ENCODE results near the gene ARHGAP18.

ARHGAP18 gene

DNA sequence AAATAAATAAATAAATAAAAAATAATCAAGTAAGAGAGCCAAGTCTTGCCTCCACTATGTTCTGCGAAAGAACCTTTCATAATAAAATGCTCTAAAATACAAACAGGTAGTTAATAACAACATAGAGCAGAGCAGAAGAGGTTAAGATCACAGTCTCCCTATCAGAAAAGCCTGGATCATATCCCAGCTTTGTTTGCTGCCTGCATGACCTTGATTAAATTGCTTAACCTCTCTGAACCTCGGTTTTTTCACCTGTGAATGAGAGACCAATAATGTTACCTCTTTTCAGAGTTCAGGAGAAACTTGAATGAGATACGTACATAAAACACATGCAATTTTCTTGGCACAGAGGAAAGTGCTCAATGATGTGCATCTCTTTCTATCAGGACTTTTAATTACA is 44.4 kb downstream of the ARHGAP18 start:
- TF ChIP-seq NFIC (IDR thresholded peaks at IDR 0.05) = no peak

DNA sequence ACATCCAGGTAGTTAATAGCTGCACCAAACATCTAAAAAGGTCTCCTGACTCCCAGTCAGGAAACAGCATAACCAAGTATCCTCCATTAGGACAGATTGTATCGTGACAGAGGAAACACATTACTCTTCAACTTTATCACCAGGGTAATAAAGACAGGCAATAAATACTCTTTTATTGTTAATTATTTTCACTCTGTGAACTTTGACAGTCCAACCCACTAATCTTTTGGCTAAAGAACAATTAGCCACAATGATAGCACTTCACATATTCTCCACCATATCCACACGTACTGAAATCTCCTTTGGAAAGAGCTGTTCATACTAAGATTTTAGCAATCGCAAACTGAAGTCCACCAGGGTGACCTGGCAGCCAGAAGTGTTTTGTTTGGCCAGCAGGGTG is 46.4 kb downstream of the ARHGAP18 start:
- TF ChIP-seq CREB1 (IDR thresholded peaks at IDR 0.05; ENCODE audit: low read depth) (no peak), CEBPB (IDR thresholded peaks at IDR 0.05) (no peak), TAF1 (IDR thresholded peaks at IDR 0.05; ENCODE audit: low read depth) (no peak), MAX (IDR thresholded peaks at IDR 0.05) (no peak), EGR1 (IDR thresholded peaks at IDR 0.05) (no peak), USF1 (IDR thresholded peaks at IDR 0.05) (no peak), TEAD4 (IDR thresholded peaks at IDR 0.05) (no peak), ZBTB7A (IDR thresholded peaks at IDR 0.05; ENCODE audit: low read depth) (no peak), FOXM1 (IDR thresholded peaks at IDR 0.05; ENCODE audit: borderline replicate concordance, low read depth) (no peak), REST (IDR thresholded peaks at IDR 0.05; ENCODE audit: low read depth) (no peak), EP300 (IDR thresholded peaks at IDR 0.05; ENCODE audit: borderline replicate concordance) (no peak), RAD21 (IDR thresholded peaks at IDR 0.05; ENCODE audit: low read depth) (no peak), TCF12 (IDR thresholded peaks at IDR 0.05; ENCODE audit: low read depth) (no peak), NFIC (IDR thresholded peaks at IDR 0.05) (no peak), YY1 (IDR thresholded peaks at IDR 0.05; ENCODE audit: low read depth) (no peak)

DNA sequence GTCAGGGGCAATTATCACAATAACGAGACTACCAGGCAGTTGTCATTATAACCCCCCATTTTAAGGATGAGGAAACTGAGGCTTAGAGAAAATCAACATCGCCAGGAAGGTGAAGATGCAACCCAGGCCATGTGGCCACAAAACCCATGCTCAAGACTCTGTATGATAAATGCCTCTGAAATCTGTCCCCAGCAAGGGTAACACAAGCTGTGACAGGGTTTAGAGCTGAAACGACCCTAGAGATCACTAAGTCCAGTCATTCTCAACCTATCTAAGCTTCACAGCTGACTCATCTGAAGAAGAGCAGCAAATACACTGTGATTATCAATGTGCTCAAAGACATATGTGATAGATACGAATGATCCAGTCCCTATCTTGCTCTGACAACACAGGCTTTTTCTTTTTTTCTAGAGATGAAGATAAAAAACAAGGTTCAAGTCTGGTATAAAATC is 47.0 kb downstream of the ARHGAP18 start:
- TF ChIP-seq MAX (IDR thresholded peaks at IDR 0.05) = no peak
- TF ChIP-seq NFIC (IDR thresholded peaks at IDR 0.05) = no peak
- TF ChIP-seq EGR1 (IDR thresholded peaks at IDR 0.05) = no peak
- no peak for TF ChIP-seq TCF12 (IDR thresholded peaks at IDR 0.05; ENCODE audit: low read depth)
- no peak for TF ChIP-seq TEAD4 (IDR thresholded peaks at IDR 0.05)
- no peak for TF ChIP-seq CEBPB (IDR thresholded peaks at IDR 0.05)
- TF ChIP-seq USF1 (IDR thresholded peaks at IDR 0.05) = no peak
- TF ChIP-seq REST (IDR thresholded peaks at IDR 0.05; ENCODE audit: low read depth) = no peak
- no peak for TF ChIP-seq ZBTB7A (IDR thresholded peaks at IDR 0.05; ENCODE audit: low read depth)
- TF ChIP-seq CREB1 (IDR thresholded peaks at IDR 0.05; ENCODE audit: low read depth) = no peak
- TF ChIP-seq YY1 (IDR thresholded peaks at IDR 0.05; ENCODE audit: low read depth) = no peak
- TF ChIP-seq RAD21 (IDR thresholded peaks at IDR 0.05; ENCODE audit: low read depth) = no peak
- no peak for TF ChIP-seq FOXM1 (IDR thresholded peaks at IDR 0.05; ENCODE audit: borderline replicate concordance, low read depth)
- no peak for TF ChIP-seq TAF1 (IDR thresholded peaks at IDR 0.05; ENCODE audit: low read depth)
- no peak for TF ChIP-seq EP300 (IDR thresholded peaks at IDR 0.05; ENCODE audit: borderline replicate concordance)

DNA sequence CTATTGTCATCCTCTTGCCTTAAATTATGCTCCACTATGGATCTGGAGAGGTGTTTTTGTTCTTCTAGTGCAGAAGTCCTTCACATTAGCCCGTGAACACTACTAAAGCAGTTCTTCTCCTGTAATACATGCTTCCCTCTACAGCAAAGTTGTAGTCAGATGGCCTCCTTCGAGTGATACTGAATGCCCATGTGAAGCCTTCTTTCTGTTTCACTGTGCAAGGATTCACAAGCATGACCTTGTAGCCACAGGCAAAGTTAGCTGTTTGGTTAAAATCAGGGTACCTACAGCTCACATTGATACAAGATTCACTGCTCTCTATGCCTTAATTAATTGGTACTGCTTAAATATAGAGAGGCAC is 47.6 kb downstream of the ARHGAP18 start:
- TF ChIP-seq TAF1 (IDR thresholded peaks at IDR 0.05; ENCODE audit: low read depth) (no peak), YY1 (IDR thresholded peaks at IDR 0.05; ENCODE audit: low read depth) (no peak)

DNA sequence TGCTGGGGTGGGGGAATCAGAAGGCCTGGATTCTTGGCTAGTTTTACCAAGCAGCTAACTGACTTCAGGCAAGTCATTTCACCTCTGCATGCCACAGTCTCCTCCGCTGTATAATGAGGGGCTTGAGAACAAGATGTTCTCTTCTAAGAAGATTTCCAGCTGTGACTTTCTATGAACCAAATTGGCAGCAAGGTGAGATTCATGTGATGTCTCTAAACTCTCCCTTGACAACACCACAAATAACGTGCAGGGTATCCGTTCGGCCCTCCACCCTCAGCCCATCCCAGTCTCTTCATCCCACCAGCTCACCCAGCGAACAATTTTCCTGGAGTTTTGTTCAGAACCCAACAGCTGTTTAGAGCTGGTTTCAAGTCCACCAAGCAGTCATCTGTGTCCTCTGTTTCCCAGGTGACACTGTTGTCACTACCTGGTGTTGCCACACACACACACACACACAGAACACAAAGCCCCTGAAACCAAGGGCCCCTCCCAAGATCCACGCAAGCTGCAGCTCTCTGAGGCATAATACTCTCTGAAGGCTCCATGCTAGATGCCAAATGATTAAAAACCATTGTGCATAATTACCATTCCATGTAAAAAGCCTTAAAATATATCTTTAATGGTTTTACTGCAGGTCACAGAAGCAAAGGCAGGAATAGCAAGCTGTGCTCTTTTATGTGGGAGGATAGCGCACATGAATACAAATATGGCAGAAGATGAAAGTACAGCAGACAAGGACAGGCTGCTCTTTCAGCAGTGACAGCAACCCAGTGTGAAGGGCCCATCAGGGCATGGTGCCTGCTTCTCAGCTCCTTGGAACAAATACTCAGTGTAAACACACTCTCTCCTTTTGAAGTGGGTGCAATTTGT is 48.2 kb downstream of the ARHGAP18 start:
- no peak for TF ChIP-seq NFIC (IDR thresholded peaks at IDR 0.05)
- no peak for TF ChIP-seq RAD21 (IDR thresholded peaks at IDR 0.05; ENCODE audit: low read depth)
- TF ChIP-seq TEAD4 (IDR thresholded peaks at IDR 0.05) = no peak
- no peak for TF ChIP-seq EP300 (IDR thresholded peaks at IDR 0.05; ENCODE audit: borderline replicate concordance)
- no peak for TF ChIP-seq ZBTB7A (IDR thresholded peaks at IDR 0.05; ENCODE audit: low read depth)
- no peak for TF ChIP-seq CEBPB (IDR thresholded peaks at IDR 0.05)
- no peak for TF ChIP-seq CREB1 (IDR thresholded peaks at IDR 0.05; ENCODE audit: low read depth)
- no peak for TF ChIP-seq TCF12 (IDR thresholded peaks at IDR 0.05; ENCODE audit: low read depth)
- TF ChIP-seq FOXM1 (IDR thresholded peaks at IDR 0.05; ENCODE audit: borderline replicate concordance, low read depth) = no peak
- TF ChIP-seq USF1 (IDR thresholded peaks at IDR 0.05) = no peak
- no peak for TF ChIP-seq MAX (IDR thresholded peaks at IDR 0.05)
- TF ChIP-seq TAF1 (IDR thresholded peaks at IDR 0.05; ENCODE audit: low read depth) = no peak
- TF ChIP-seq YY1 (IDR thresholded peaks at IDR 0.05; ENCODE audit: low read depth) = no peak
- TF ChIP-seq REST (IDR thresholded peaks at IDR 0.05; ENCODE audit: low read depth) = no peak
- TF ChIP-seq EGR1 (IDR thresholded peaks at IDR 0.05) = no peak
